ENCODE results near the gene AMOT. TPM values are rescaled to one million over a fixed set of nuclear protein-coding genes. Genes with fewer than 3 reads are reported as not detected.

The AMOT gene
- total and polyA plus RNA-seq, 2 of the 4 experiments (the other 2 are of a cell fraction): 4.7 to 9.1 TPM

DNA sequence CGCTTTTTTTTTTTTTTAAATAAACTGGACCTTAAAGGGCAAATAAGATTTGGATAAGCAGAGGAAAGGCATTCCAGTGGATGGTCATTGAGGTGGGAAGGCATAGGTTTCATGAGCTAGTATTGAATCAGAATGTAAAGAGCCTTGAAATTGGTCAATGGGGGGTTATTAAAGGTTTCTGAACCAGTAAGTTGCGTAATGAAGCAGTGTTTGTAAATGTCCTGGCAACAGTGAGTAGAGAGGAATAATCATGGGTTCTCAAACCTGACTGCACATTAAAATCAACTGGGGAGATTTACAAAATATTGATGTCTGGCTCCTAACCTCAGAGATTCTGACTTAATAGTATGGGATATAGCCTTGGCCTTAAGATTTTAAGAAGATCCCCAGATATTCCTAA lies 23.2 kb upstream of the AMOT start:
- ATAC-seq (ENCODE audit: low read depth) (no peak), DNase-seq (no peak)
- Histone ChIP-seq H3K9me1 (ENCODE audit: insufficient read depth, low read length) (no peaks in the 10 kb centered on the region), H3K36me3 (ENCODE audit: control insufficient read depth, insufficient read depth, low read length) (no peaks in the 10 kb centered on the region), H3K23ac (ENCODE audit: low read depth, low read length) (no peak overlapping the region), H4K8ac (ENCODE audit: low read depth in 2 of 2, low read length in 2 of 2) (no peak overlapping the region), H2AFZ (replicated peaks; ENCODE audit: low read length, poor library complexity) (no peak overlapping the region), H3K4me1 (ENCODE audit: control insufficient read depth, insufficient read depth, low read length) (no peaks in the 10 kb centered on the region), H3K56ac (ENCODE audit: extremely low read depth, insufficient read depth, low read length) (no peak overlapping the region), H2BK20ac (ENCODE audit: low read depth, low read length) (no peak overlapping the region), H2BK120ac (ENCODE audit: low read depth, low read length) (no peak overlapping the region), H3K4me3 (ENCODE audit: insufficient read depth, low read depth, low read length) (no peak overlapping the region), H2BK15ac (ENCODE audit: low read depth, low read length) (no peak overlapping the region), H3K4me2 (ENCODE audit: low read depth, low read length) (no peak overlapping the region), H4K20me1 (ENCODE audit: insufficient read depth, low read length) (no peaks in the 10 kb centered on the region), H3K14ac (replicated peaks; ENCODE audit: low read depth, low read length) (no peak overlapping the region), H3K79me1 (ENCODE audit: low read depth in 1 of 2, low read length in 2 of 2) (no peaks in the 10 kb centered on the region), H2AK5ac (ENCODE audit: low read depth, low read length) (no peak overlapping the region), H4K5ac (ENCODE audit: low read depth, low read length) (no peak overlapping the region), H3K4ac (ENCODE audit: low read depth, low read length) (no peak overlapping the region), H4K91ac (ENCODE audit: insufficient read depth, low read depth, low read length) (no peak overlapping the region), H3K9ac (ENCODE audit: low read depth, low read length) (no peak overlapping the region), H2BK5ac (ENCODE audit: low read depth, low read length, poor library complexity, severe bottlenecking) (no peak overlapping the region), H2AK9ac (replicated peaks; ENCODE audit: low read depth, low read length, poor library complexity) (no peak overlapping the region), H3K18ac (ENCODE audit: low read depth, low read length) (no peak overlapping the region), H3K27ac (ENCODE audit: insufficient read depth, low read length) (no peak overlapping the region), H3K9me3 (ENCODE audit: control insufficient read depth, insufficient read depth, low read length) (no peaks in the 10 kb centered on the region), H3K27me3 (ENCODE audit: control insufficient read depth, insufficient read depth, low read length) (peaks cover 2% of the 10 kb centered on the region)
- ChIA-PET POLR2A (ENCODE audit: unreplicated experiment) (no interaction called here), CTCF (no interaction called here)
- no CpG with 5 or more reads among the region's 2 CpGs for WGBS, 2 experiments (ENCODE audit: extremely low coverage in 2 of 2, insufficient read length in 1 of 2)
- intact Hi-C loops (cut with micrococcal nuclease) (no loop called here), dilution Hi-C loops (cut with HindIII; ENCODE audit: low sequenced_read_pairs, unreplicated experiment) (no loop called here), in situ Hi-C loops (cut with MboI; ENCODE audit: low sequenced_read_pairs) (no loop called here)
- BruUV-seq (replicated peaks): no TSS peak
- TF ChIP-seq USF2 (IDR thresholded peaks at IDR 0.05; ENCODE audit: low read depth, low read length) (no peak), ELK1 (IDR thresholded peaks at IDR 0.05; ENCODE audit: borderline replicate concordance, low read depth, low read length) (no peak), POLR2A (IDR thresholded peaks at IDR 0.05; ENCODE audit: low read depth, low read length) (no peak), CEBPB (IDR thresholded peaks at IDR 0.05; ENCODE audit: low read depth, low read length) (peak; percentile 38; the same call in 1 of the 2 replicates), CHD1 (IDR thresholded peaks at IDR 0.05; ENCODE audit: low read depth, low read length) (no peak)
